ENCODE data around the gene INSRR. TPM values are rescaled to one million over a fixed set of nuclear protein-coding genes. Genes with fewer than 3 reads are reported as not detected.
A peak's percentile ranks its signal among the peaks of the same experiment; 100 is the strongest.

INSRR gene
- total RNA-seq, 1 experiment from 2014 or later = not detected

DNA sequence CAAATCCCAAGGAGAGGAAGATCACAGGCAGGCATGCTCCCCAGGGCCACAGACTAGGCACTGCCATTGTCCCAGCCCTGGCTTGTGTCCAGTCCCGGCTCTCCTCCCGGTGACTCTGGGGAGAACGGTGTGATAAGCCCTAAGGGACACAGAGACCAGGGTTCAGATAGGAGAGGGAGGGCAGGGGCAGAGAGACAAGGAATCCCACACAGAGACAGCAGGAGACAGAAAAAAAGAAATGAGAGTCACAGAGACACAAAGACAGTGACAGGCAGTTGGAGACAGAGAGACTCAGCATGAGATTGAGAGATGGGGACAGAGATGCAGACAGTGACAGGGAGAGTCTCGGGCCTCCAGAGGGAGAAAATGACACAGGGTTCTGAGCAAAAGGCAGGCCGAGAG lies 361 bp downstream of the INSRR start:
- peaks cover 4% of the 10 kb centered on the region; the same call in 1 of the 2 replicates for H3K4me1 ChIP-seq
- no peak overlapping the region for H3K27ac ChIP-seq
- H3K36me3 ChIP-seq = no peaks in the 10 kb centered on the region
- no peaks in the 10 kb centered on the region for H3K9me3 ChIP-seq (replicated peaks)
- H3K4me3 ChIP-seq = peak overlapping the region; percentile 40
- DNase-seq = no peak
- peaks cover 28% of the 10 kb centered on the region for H3K27me3 ChIP-seq

DNA sequence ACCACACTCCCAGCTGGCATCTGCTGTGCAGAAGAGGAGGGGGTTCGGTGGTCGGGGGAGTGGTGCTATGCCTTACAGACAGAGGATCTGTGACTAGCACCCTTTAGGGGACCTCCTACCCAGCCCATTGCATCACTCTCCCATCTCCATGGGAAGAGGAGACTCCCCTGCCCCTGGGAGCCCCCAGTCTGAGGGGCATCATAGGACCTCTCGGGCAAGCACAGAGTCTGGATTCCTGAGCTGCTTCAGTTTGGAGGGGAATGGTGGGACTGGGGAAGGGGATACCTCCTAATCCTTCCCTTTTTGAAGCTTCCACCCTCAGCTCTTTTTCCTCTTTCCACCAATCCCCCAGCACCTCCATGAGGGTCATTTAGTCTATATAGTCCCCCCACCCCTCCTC lies 1.4 kb downstream of the INSRR start:
- Histone ChIP-seq H3K9me3 (replicated peaks) (no peaks in the 10 kb centered on the region), H3K36me3 (no peaks in the 10 kb centered on the region), H3K4me1 (peaks cover 10% of the 10 kb centered on the region), H3K4me3 (no peak overlapping the region), H3K27ac (no peak overlapping the region), H3K27me3 (peaks cover 22% of the 10 kb centered on the region)
- DNase-seq = no peak

GRCh38 chr1:156856282-156856785 lies 2.6 kb downstream of the INSRR start:
- Histone ChIP-seq H3K9me3 (replicated peaks) (no peaks in the 10 kb centered on the region), H3K4me3 (no peak overlapping the region), H3K27me3 (peaks cover 11% of the 10 kb centered on the region), H3K4me1 (peaks cover 17% of the 10 kb centered on the region), H3K36me3 (no peaks in the 10 kb centered on the region), H3K27ac (no peak overlapping the region)
- no peak for DNase-seq

- Histone ChIP-seq H3K9me3 (replicated peaks) (no peaks in the 10 kb centered on the region), H3K27me3 (peaks cover 10% of the 10 kb centered on the region), H3K27ac (no peak overlapping the region), H3K36me3 (no peaks in the 10 kb centered on the region), H3K4me3 (no peak overlapping the region), H3K4me1 (peaks cover 17% of the 10 kb centered on the region)
- DNase-seq = no peak
Measured at GRCh38 chr1:156854634-156855033, 4.3 kb downstream of the INSRR start.

DNA sequence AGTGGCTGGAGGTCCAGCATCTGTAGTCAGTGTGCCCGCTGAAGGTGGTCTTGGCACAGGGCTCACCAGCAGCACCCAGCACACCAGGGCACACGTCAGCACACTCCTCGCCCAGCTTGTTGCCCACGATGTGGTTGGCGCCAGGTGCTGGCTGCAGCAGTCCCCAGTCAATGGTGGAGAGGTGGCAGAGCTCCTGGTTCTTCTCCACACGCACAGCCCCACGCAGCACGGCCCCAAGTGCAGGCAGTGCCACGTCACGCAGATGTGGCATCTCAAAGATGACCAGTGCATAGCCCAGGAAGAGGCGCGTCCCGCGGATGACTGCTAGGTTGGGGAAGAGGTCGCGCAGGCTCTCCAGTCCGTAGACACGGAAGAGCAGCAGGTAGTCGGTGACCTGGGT lies 5.2 kb downstream of the INSRR start:
- Histone ChIP-seq H3K9me3 (replicated peaks) (no peaks in the 10 kb centered on the region), H3K27ac (no peak overlapping the region), H3K4me1 (peaks cover 17% of the 10 kb centered on the region), H3K4me3 (no peak overlapping the region), H3K27me3 (peaks cover 6% of the 10 kb centered on the region; the same call in 1 of the 2 replicates), H3K36me3 (no peaks in the 10 kb centered on the region)
- DNase-seq = no peak

DNA sequence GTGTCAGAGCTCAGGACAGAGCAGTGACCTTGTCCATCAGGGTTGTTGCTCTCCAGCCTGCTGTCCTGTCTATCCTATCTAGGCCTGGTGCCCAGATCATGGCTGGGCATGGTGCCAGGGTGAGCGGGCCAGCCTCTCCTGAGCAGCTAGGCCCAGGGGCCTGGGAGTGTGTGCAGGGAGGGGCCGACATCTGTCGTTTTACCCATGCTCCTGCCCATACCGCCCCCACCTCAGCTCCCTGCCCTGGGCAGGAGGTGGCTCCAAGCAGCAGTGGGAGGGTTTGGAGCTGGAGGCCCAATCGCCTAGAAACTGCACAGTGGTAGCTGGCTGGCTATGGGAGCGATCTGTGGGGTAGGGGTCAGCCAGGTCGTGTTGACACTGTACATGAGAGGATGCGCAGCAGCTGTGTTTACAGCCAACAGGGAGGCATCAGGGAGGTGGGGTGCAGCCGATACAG lies 6.5 kb downstream of the INSRR start:
- Histone ChIP-seq H3K9me3 (replicated peaks) (no peaks in the 10 kb centered on the region), H3K36me3 (no peaks in the 10 kb centered on the region), H3K4me1 (peaks cover 16% of the 10 kb centered on the region), H3K27ac (no peak overlapping the region), H3K4me3 (no peak overlapping the region), H3K27me3 (no peaks in the 10 kb centered on the region)
- peak; percentile 88 to 89 for DNase-seq

DNA sequence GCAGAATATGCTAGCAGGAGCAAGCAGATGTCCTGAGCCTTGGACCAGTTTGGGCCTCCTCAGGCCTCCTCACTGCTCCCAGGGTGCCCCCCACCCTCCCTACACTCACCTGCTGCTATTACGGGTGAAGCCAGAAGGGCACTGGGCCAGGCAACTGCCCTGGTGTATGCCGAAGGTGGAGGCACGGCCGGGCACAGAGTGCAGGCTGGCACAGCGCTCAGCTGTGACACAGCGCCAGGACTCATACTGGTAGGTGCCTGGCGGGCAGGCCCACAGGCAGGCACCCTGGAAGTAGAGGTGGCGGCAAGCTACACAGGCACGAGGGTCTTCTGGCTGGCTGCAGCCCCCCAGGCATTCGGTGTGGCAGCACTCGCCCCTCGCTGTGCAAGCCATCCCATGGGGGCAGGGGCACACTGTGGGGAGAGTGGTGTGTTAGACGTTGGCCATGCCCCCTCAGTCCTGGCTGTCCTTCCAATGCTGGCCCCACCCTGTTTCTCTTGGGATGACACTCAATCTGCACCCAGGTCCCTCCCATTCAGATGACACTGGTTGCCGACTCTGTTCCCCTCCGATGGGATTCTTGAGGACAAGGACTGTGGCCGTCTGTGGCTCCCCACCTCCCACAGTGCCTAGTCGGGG lies 7.0 kb downstream of the INSRR start:
- H3K27ac ChIP-seq = no peak overlapping the region
- H3K4me1 ChIP-seq = peaks cover 16% of the 10 kb centered on the region
- no peaks in the 10 kb centered on the region for H3K36me3 ChIP-seq
- DNase-seq = no peak
- H3K9me3 ChIP-seq (replicated peaks) = no peaks in the 10 kb centered on the region
- H3K27me3 ChIP-seq = no peaks in the 10 kb centered on the region
- H3K4me3 ChIP-seq = no peak overlapping the region

DNA sequence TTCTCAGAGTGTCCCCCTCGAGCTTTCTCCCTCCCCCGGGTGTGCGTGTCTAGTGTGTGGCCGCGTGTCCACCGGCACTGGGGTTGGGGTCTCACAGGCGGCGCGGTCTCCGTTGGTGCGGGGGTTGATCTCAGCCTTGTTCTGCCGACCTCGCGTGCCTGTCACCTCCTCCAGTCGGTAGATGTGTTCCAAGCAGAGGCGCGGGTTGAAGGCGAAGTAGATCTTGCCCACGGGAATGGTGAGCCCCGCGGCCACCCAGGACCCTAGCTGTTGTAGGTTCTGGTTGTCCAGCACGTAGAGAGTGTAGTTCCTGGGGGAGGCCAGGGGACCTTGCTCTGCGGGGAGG lies 9.8 kb downstream of the INSRR start:
- no peaks in the 10 kb centered on the region for H3K9me3 ChIP-seq (replicated peaks)
- H3K27me3 ChIP-seq = no peaks in the 10 kb centered on the region
- no peak for DNase-seq
- no peak overlapping the region for H3K27ac ChIP-seq
- no peak overlapping the region for H3K4me3 ChIP-seq
- peaks cover 16% of the 10 kb centered on the region for H3K4me1 ChIP-seq
- no peaks in the 10 kb centered on the region for H3K36me3 ChIP-seq

- peaks cover 16% of the 10 kb centered on the region for H3K4me1 ChIP-seq
- DNase-seq = peak in 1 of 2 experiments; percentile 24
- H3K27me3 ChIP-seq = no peaks in the 10 kb centered on the region
Measured at GRCh38 chr1:156848461-156849150, 10.3 kb downstream of the INSRR start.

DNA sequence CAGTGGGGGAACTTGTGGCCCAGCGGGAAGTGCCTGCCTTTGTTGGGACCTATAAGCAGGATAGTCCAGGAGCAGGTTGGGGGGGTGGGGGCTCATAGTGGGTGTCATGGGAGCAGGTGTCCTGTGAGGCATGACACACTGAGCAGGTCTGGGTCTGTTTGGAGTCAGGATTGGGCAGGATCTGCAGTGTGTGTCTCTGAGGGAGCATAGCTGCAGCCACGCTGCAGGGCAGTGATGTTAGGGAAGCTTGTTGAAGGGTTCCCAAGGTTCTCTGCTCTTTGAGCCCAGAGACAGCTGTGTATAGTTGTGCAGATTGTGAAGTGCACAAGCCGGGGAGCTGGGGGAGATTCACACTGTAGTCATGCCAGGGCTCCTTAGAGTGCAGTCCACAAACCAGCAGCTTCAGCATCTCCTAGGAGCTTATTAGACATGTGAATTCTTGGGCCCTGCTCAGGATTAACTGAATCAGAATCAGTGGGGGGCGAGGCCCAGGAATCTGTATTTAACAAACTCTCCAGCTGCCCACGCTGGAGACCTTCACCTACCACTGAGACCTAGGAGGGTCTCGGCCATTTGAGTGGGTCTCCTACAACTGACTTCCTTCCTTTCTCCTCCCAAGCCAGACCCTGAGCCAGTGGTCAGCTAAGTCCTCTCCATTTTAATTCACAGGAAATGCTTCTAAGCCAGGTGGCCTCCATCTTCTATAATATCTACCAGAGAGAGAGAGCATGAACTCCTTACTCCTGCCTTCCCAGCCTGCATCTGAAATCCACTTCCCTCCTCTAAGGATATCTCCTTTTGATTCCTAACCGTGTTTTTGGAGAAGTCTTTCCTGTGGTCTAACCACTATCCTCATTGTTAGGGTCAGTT lies 11.1 kb downstream of the INSRR start:
- H3K4me3 ChIP-seq = no peak overlapping the region
- no peaks in the 10 kb centered on the region for H3K36me3 ChIP-seq
- no peak overlapping the region for H3K27ac ChIP-seq
- H3K27me3 ChIP-seq = no peaks in the 10 kb centered on the region
- peaks cover 11% of the 10 kb centered on the region for H3K4me1 ChIP-seq
- DNase-seq = no peak
- no peaks in the 10 kb centered on the region for H3K9me3 ChIP-seq (replicated peaks)

More at GRCh38 chr1:156848461-156849150, 10.3 kb downstream of the INSRR start:
- Histone ChIP-seq H3K36me3 (no peaks in the 10 kb centered on the region), H3K9me3 (replicated peaks) (no peaks in the 10 kb centered on the region), H3K27ac (no peak overlapping the region), H3K4me3 (no peak overlapping the region)

- Histone ChIP-seq H3K36me3 (no peaks in the 10 kb centered on the region), H3K9me3 (replicated peaks) (no peaks in the 10 kb centered on the region), H3K27me3 (no peaks in the 10 kb centered on the region), H3K4me3 (no peak overlapping the region), H3K4me1 (0 out of 2 replicates have a peak, but pooled peaks cover 3% of the 10 kb centered on the region), H3K27ac (no peak overlapping the region)
- DNase-seq = no peak
Measured at GRCh38 chr1:156846643-156847042, 12.3 kb downstream of the INSRR start.

DNA sequence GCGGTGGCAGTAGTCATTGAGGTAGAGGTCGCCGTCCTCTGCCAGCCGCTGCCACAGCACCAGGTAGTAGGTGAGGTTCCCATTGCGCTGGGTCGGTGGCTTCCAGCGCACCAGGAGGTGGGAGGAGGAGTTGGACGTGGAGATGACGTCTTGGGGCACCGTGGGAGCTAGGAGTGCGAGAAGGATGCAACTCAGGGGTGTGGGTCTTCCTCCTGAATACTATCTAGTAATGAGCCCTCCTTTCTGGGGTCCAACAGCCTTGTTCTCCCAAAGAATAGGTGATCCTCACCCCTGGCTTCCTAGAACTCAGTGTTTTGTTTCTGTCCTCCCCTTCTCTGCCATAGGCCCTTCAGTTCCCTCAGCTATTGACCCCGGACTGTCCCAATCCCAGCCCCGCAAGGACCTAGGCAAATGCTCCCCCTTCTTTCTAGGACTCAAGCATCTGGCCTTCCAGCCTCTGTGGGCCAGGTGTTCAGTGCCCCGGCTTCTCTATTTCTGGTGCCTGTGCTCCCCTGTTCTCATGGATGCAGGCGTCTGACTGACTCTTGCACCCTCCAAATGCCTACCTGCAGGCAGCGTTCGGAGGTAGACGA lies 12.9 kb downstream of the INSRR start:
- H3K4me3 ChIP-seq = no peak overlapping the region
- no peaks in the 10 kb centered on the region for H3K27me3 ChIP-seq
- H3K36me3 ChIP-seq = no peaks in the 10 kb centered on the region
- 0 out of 2 replicates have a peak, but pooled peaks cover 3% of the 10 kb centered on the region for H3K4me1 ChIP-seq
- H3K9me3 ChIP-seq (replicated peaks) = no peaks in the 10 kb centered on the region
- DNase-seq = no peak
- no peak overlapping the region for H3K27ac ChIP-seq

GRCh38 chr1:156845055-156845952 lies 13.6 kb downstream of the INSRR start:
- H3K27me3 ChIP-seq = no peaks in the 10 kb centered on the region
- H3K4me3 ChIP-seq = no peak overlapping the region
- no peak overlapping the region for H3K27ac ChIP-seq
- H3K9me3 ChIP-seq (replicated peaks) = no peaks in the 10 kb centered on the region
- H3K36me3 ChIP-seq = no peaks in the 10 kb centered on the region
- no peak for DNase-seq
- H3K4me1 ChIP-seq = 0 out of 2 replicates have a peak, but pooled peaks cover 3% of the 10 kb centered on the region

GRCh38 chr1:156844638-156845037 lies 14.3 kb downstream of the INSRR start:
- H3K27ac ChIP-seq = no peak overlapping the region
- H3K36me3 ChIP-seq = no peaks in the 10 kb centered on the region
- H3K4me1 ChIP-seq = 0 out of 2 replicates have a peak, but pooled peaks cover 3% of the 10 kb centered on the region
- H3K27me3 ChIP-seq = no peaks in the 10 kb centered on the region; the same call in 1 of the 2 replicates
- H3K9me3 ChIP-seq (replicated peaks) = no peaks in the 10 kb centered on the region
- no peak overlapping the region for H3K4me3 ChIP-seq
- DNase-seq = no peak

All from SJCRH30 (cell line).